GM18951 (cell line): ENCODE results near the gene KAT6B.

Experiments
- POLR2A ChIP-seq: IDR thresholded peaks from 4 replicates; pipeline ENCODE4 v1.6.1; 2011; ENCODE audit warnings: mild to moderate bottlenecking; ENCODE audit not compliant: insufficient read length, insufficient read depth; ENCODE audit errors: extremely low read depth
- in situ Hi-C: fragments of 300-500 bp; cut with MboI; formaldehyde crosslinking; loops from one replicate; pipeline ENCODE4 v1.12.0; 2022; ENCODE audit warnings: low sequenced_read_pairs, mixed read lengths, inconsistent platforms; ENCODE audit not compliant: unreplicated experiment

KAT6B gene

DNA sequence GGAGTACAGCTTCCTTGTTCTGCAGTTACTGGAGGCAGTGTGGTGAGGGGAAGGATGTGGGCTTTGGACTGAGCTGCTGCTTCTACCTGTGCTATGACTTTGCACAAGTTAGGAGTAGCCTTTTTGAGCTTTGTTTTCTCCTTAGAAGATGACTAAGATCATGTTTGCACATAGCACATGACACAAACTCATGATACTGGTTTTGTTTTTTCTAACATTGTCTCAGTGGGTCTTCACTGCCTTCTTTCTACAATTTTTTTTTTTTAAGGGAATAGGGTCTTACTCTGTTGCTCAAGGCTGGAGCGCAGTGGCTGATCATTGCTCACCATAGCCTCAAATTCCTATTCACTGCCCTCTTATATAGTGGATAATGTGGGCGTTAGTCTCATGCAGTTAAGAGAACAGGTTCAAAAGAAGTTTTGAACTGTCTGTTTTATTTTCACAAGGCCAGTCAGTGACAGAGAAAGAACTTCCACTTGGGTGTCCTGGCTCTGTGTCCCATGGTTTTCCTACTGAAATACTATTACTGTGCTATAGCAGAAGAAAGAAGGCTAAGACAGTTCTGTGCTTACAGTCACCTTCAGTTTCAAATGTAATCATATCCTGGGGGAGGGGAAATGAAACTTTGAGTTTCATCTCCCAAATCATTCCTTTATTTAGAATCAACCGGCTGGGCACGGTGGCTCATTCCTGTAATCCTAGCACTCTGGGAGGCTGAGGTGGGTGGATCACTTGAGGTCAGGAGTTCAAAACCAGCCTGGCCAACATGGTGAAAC, 72.0 kb downstream of the KAT6B start:
- in situ Hi-C loops = no loop called here
- no peak for TF ChIP-seq POLR2A

DNA sequence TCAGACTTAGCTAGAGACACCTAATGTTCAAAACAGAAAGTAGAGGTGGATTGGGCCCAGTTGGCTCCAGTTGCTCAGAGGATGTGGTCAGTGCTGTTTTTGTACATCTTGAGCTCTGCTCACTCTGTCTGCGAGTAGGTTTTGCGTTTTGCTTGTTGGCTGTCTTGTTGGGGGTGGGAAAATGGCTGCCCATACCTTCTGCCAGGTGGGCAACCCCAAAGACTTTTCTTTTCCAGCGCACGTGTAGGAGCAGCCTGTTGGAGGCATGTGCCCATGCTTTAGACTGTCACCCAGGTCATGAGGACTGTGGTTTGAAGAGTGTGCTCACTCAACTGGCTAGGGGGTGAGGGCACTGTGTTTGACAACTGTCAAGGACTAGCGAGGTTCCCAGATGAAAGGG, 73.9 kb downstream of the KAT6B start:
- in situ Hi-C loops = no loop called here
- no peak for TF ChIP-seq POLR2A

DNA sequence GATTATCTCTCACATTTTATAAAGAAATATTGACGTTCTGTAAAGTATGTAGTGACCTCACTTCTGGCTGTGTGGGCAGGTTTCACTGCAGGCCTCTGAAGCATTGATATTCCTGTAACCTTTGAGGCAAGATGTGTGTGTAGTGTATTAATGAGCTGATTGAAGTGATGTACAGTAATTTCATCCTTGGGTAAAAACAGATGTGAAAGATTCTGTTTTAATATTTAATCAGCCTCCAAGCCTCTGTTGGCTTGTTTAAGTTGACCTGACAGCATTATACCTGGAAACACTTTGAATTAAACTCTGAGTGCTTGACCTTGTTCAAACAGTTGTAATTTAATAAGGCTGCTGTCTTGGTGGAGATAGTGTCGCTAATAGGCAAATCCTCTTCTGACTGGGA, 74.9 kb downstream of the KAT6B start:
- no peak for TF ChIP-seq POLR2A
- in situ Hi-C loops = no loop called here

DNA sequence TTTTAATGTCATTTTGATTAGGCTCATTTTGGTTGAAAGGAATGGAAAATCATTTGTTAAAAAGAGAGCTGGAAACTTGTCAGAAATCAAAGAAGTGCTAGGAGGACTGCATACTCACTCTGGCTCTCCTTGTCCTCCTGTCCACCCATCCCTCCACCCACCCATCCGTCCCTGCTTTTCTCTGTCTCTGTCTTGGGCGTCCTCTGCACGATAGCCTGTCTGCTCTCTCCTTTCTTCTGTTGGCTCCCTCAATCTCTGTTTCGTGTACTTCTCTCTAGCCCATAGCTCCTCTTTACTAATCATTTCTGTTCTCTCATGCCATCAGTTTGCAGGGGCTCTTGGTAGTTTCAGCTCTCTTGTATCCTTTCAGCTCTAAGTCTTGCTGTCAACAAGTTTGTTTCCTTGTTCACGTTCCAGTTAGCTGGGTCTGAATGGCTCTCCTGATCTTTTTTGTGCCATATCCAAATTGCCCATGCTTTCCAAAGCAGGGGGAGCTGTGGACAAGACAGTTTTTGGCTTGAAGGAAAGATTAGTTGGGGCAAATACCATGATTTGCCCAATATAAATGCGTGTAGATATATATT, 75.6 kb downstream of the KAT6B start:
- TF ChIP-seq POLR2A = no peak
- in situ Hi-C loops = no loop called here

DNA sequence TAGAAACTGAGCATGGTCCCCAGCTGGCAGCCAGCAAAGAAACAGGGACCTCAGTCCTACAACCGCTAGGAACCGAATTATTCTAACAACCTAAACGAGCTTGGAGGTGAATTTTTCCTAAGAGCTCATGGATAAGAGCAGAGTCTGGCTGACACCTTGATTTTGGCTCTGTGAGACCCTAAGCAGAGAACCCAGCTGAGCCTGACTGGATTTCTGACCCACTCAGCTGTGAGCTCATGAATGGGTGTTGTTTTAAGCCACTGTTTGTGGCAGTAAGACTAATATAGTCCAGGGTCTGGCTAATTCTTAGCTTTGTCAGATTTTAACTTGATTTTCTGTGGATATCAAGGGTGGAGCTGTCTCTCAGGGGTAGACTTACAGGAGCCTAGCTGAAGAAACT, 77.1 kb downstream of the KAT6B start:
- in situ Hi-C loops = no loop called here
- TF ChIP-seq POLR2A = no peak

- no peak for TF ChIP-seq POLR2A
- in situ Hi-C loops = no loop called here
Observed at GRCh38 chr10:74906611-74907198, 80.3 kb downstream of the KAT6B start.

DNA sequence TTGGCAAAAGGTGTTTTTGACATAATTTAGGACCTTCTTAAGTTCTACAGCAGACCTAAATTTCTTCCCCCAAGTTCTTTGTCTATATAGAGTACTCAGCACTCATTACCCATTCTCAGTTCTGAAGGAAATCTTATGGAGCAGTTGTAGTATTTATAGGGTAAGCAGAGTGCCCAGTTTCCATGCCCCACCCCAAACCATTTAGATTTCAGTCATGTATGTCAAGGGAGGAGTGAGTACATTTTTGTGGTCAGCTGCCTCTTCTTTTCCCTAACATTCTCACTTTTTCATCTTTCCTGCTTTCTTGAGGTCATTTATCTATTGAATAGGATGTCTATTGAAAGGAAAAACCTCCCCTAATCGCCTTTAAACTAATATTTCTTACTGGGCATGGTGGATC, 83.3 kb downstream of the KAT6B start:
- TF ChIP-seq POLR2A = no peak
- in situ Hi-C loops = no loop called here

DNA sequence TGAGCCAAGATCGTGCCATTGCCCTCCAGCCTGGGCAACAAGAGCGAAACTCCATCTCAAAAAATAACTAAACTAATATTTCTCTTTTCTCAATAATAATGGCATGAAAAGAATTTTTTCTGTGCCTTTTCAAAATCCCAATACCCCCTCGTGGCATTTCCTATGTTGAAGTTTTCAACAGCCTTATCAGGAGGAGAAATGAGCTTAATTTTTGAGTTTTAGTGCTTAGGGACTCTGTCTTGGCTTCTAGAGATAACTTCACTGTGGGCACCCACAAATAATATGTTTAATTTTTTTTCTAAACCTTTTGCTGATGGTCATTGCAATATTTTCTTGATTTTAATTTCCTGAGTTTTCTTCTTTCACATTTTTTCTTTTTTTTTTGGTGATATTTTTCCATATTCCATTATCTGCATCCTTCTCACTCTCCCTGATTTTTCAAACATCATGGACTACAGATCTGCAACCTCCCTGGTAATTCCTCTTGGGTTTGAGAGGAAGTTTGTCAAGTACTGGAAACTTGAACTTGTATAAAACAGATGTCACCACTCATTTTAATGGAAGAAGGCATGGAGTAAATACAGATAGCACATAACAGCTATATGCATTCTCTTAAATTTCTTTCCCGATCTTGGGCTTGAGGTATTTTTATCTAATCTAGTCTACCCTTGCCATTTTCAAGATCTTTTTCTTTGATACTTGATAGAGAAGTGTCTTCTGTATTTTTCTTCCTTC, 84.0 kb downstream of the KAT6B start:
- in situ Hi-C loops = no loop called here
- no peak for TF ChIP-seq POLR2A

DNA sequence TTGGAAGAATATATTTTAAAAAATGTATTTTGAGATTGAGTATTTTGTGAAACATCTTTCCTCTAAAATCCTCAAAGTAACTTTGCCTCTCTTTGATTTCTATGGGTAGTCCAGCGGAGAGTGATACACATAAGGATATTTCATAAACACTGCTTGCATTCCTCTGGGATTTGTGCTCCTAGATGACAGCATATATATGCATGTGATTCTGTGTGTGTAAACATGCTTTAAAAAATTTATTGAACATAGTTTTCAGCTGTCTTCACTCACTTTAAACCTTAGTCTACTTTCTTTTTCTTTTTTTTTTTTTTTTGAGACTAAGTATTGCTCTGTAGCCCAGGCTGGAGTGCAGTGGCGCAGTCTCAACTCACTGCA, 84.6 kb downstream of the KAT6B start:
- no peak for TF ChIP-seq POLR2A
- in situ Hi-C loops = no loop called here

DNA sequence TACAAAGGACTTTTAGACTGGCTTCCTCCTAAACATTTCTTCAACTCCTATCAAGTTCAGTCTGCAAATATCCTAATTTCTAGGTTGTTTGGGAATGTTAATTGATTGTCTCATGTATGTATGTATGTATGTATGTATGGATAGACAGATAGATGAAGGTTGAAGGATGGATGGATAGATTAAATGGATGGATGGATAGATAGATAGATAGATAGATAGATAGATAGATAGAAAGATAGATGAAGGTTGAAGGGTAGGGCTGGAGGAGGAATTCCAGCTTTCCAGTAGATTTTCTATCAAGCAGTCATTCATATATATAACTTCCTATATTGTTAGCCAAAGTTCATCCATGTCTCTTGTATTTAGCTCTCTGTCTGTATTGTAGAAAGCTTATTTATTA, 85.8 kb downstream of the KAT6B start:
- TF ChIP-seq POLR2A = no peak
- in situ Hi-C loops = no loop called here

GRCh38 chr10:74912682-74913081, 86.3 kb downstream of the KAT6B start:
- TF ChIP-seq POLR2A = no peak
- in situ Hi-C loops = no loop called here

DNA sequence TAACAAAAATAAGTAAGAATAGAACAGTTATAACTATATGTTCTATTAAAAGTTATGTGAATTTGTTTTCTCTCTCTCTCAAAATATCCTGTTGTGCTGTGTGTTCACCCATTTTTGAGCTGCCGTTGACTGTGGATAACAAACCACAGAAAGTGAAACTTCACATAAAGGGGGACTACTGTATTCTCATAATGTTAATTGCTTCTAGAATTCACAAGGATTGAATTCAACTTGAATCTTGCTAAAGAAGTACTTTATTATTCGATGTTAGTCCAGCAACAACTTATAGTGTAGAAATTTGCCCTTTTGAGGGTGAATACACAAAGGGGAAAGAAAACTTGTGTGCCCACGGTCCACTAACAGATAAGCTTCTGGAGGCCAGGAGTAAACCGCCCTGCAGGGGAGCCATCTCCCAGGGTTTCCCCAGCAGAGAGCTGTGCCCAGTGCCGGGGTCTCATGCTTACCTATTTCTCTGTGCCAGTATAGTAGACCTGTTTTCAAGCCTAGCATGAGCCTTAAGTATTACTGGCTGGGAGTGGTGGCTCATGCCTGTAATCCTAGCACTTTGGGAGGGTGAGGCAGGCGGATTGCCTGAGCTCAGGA, 87.1 kb downstream of the KAT6B start:
- in situ Hi-C loops = no loop called here

GRCh38 chr10:74916283-74916682, 89.9 kb downstream of the KAT6B start:
- in situ Hi-C loops = no loop called here
- no peak for TF ChIP-seq POLR2A

More for the DNA sequence above, 87.1 kb downstream of the KAT6B start:
- no peak for TF ChIP-seq POLR2A
